ENCODE data around the gene TLE4.
"Not testable (repeated sequence)": the region's sequence is repeated elsewhere in the genome, so short reads cannot be mapped to it uniquely, and the experiment has no call there.

Gene TLE4

DNA sequence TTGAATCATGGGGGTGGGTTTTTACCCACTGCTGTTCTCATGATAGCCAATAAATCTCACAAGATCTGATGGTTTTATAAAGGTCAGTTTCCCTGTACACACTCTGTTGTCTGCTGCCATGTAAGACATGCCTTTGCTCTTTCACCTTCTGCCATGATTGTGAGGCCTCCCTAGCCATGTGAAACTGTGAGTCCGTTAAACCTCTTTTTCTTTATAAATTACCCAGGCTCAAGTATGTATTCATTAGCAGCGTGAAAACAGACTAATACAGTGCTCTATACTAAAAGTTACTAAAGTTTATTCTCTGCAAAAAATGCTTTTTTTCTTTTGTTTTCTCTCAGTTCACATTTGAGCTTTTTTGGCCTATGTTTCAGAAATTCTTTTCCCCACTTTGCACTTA, 33.9 kb upstream of the TLE4 start:
- TF ChIP-seq, protein P1, sequence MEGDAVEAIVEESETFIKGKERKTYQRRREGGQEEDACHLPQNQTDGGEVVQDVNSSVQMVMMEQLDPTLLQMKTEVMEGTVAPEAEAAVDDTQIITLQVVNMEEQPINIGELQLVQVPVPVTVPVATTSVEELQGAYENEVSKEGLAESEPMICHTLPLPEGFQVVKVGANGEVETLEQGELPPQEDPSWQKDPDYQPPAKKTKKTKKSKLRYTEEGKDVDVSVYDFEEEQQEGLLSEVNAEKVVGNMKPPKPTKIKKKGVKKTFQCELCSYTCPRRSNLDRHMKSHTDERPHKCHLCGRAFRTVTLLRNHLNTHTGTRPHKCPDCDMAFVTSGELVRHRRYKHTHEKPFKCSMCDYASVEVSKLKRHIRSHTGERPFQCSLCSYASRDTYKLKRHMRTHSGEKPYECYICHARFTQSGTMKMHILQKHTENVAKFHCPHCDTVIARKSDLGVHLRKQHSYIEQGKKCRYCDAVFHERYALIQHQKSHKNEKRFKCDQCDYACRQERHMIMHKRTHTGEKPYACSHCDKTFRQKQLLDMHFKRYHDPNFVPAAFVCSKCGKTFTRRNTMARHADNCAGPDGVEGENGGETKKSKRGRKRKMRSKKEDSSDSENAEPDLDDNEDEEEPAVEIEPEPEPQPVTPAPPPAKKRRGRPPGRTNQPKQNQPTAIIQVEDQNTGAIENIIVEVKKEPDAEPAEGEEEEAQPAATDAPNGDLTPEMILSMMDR (IDR thresholded peaks at IDR 0.05; ENCODE audit: low read depth, low read length, missing control alignments): no peak
- in situ Hi-C loops (cut with HindIII; ENCODE audit: low pct_ligation_motif_present, low sequenced_read_pairs): no loop called here
- DNase-seq: no peak
- no peaks in the 10 kb centered on the region for H3K27me3 ChIP-seq (replicated peaks)
- H3K36me3 ChIP-seq (replicated peaks): no peaks in the 10 kb centered on the region
- H3K27ac ChIP-seq: no peak overlapping the region
- H3K4me3 ChIP-seq (ENCODE audit: low read depth, low read length): no peak overlapping the region

DNA sequence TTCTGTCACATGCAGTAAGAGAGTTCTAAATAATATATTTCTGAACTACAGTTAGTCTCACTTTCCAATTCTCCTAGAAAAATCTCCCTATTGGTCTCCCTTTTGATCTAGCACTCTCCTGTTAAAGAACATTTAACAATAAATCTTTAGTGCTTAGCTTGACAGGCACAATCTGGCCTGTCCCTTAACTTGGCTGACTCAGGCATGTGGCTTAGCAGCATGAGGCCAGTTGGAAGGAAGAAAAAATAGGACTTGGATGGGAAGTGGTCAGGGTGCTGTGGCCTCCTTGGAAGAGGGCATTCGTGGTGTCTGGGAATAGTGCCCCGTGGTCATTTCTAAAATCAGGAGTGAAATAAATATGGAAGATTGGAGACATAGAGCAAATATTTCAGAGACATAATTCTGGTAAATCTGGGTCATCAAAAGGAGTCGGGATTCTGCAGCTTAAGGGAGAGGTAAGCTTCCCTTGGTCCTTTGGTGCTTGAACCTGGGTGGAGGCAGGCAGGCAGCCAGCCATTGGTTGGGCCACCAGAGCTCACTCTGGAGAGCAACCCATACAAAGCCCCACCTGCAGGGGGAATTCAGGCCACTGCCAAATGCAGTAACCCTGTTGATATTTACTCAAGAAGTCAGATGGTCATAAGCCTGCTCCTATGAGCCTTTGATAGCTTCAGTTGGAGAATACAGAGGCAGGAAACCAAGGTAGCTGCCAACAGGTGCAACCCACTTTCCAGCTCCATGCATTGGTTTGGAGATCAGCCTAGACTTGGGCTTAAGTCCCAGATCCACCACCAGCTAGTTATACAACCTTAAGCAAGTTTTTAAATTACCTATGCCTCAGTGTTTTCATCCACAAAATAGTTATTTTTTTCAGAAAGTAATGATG, 28.8 kb upstream of the TLE4 start:
- in situ Hi-C loops (cut with HindIII; ENCODE audit: low pct_ligation_motif_present, low sequenced_read_pairs): no loop called here

DNA sequence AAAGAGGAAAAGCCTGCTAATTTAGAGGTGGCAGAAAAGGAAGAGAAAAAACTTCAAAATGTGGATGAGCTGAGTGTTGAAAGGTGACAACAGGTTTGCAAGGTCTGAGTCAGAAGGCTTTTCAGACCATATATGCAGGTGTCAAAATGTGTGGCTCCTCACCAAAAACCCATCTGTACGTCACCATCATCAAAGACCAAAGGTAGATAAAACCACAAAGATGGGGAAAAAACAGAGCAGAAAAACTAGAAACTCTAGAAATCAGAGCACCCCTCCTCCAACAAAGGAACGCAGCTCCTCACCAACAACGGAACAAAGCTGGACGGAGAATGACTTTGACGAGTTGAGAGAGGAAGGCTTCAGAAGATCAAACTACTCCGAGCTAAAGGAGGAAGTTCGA, 27.4 kb upstream of the TLE4 start:
- H3K27ac ChIP-seq; DNase-seq; H3K4me3 ChIP-seq (ENCODE audit: low read depth, low read length); H3K27me3 ChIP-seq (replicated peaks); in situ Hi-C loops (cut with HindIII; ENCODE audit: low pct_ligation_motif_present, low sequenced_read_pairs); H3K36me3 ChIP-seq (replicated peaks): not testable (repeated sequence)

More for the DNA sequence above, 28.8 kb upstream of the TLE4 start:
- no peak for DNase-seq
- TF ChIP-seq, protein P1 (IDR thresholded peaks at IDR 0.05; ENCODE audit: low read depth, low read length, missing control alignments): no peak
- Histone ChIP-seq H3K36me3 (replicated peaks) (no peaks in the 10 kb centered on the region), H3K27me3 (replicated peaks) (no peaks in the 10 kb centered on the region), H3K27ac (no peak overlapping the region), H3K4me3 (ENCODE audit: low read depth, low read length) (no peak overlapping the region)

DNA sequence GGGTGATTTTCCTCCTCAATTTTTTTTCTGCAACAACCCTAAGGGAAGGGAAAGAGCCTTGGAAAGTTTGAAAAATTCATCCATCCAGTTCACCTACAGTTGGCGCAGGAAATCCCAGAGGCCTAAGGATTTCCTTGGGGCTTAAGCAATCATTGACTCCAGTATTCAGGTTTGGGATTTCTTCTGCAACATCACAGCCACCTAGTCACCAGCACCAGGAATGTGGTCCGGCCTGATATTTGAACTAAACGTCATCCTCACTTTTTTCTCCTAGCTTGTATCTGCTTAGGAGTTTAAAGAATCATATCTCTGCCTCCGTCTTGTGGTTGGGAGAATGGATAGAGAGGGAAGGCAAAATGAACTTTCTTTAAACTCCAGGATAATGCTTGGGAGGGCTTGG, 20.2 kb upstream of the TLE4 start:
- H3K27me3 ChIP-seq (replicated peaks): no peaks in the 10 kb centered on the region
- TF ChIP-seq, protein P1 (IDR thresholded peaks at IDR 0.05; ENCODE audit: low read depth, low read length, missing control alignments): no peak
- H3K27ac ChIP-seq: no peak overlapping the region
- DNase-seq: no peak
- no peak overlapping the region for H3K4me3 ChIP-seq (ENCODE audit: low read depth, low read length)
- in situ Hi-C loops (cut with HindIII; ENCODE audit: low pct_ligation_motif_present, low sequenced_read_pairs): no loop called here
- no peaks in the 10 kb centered on the region for H3K36me3 ChIP-seq (replicated peaks)

DNA sequence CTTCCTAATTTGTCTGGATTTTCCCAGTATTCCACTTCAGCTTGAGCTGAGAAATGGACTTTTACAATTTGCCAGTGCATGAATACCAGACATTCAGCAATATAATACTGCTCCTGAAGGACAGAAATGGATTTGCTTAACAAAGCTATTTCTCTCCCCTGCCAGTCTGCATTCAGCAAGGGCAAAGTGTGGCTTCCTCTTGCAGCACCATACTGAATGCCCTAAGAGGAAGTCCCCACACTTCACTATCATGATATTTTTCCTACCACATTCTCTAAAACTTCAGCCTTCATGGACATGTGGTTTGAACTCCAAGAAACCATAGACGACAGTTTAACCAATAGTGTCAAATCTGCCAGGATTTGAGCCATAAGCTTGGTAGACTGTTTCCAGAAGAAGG, 19.8 kb upstream of the TLE4 start:
- Histone ChIP-seq H3K36me3 (replicated peaks) (no peaks in the 10 kb centered on the region), H3K4me3 (ENCODE audit: low read depth, low read length) (no peak overlapping the region), H3K27me3 (replicated peaks) (no peaks in the 10 kb centered on the region), H3K27ac (no peak overlapping the region)
- TF ChIP-seq, protein P1 (IDR thresholded peaks at IDR 0.05; ENCODE audit: low read depth, low read length, missing control alignments): no peak
- in situ Hi-C loops (cut with HindIII; ENCODE audit: low pct_ligation_motif_present, low sequenced_read_pairs): no loop called here
- DNase-seq: no peak

DNA sequence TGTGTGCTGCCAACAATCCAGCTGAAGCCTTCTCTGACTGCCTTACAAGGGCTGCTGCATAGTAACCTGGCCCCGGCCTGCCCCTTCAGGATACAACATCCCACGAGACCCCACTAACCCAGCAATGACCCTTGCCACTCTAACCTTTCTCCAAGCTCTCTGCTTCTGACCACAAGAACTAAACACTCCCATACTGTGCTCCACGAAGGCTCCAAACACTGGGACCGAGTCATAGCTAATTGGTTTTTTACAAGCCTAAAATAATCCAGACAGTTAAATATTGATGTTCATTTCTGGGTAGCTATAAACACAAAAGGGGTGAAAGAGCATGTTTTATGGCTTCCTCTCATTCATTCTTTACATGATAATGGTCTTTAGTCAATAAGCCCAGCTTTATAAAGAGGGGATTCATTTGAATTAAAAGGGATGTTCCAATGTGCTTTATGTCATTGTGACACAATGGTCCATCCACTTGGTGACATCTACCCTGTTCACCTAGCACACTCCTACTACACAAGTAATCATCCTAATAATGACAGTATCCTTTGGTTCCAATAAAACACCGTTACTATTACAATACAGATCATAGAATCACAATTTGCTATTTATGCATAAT, 16.2 kb upstream of the TLE4 start:
- in situ Hi-C loops (cut with HindIII; ENCODE audit: low pct_ligation_motif_present, low sequenced_read_pairs): no loop called here
- TF ChIP-seq, protein P1 (IDR thresholded peaks at IDR 0.05; ENCODE audit: low read depth, low read length, missing control alignments): no peak
- DNase-seq: no peak
- H3K4me3 ChIP-seq (ENCODE audit: low read depth, low read length): no peak overlapping the region
- H3K27ac ChIP-seq: no peak overlapping the region
- no peaks in the 10 kb centered on the region for H3K36me3 ChIP-seq (replicated peaks)
- H3K27me3 ChIP-seq (replicated peaks): no peaks in the 10 kb centered on the region
